Activated B cell treated with CpG ODN at 0.5 μM for 24 hours (primary cell): Measurements from ENCODE around the gene CLEC10A. TPM values are rescaled to one million over a fixed set of nuclear protein-coding genes. Genes with fewer than 3 reads are reported as not detected.
A peak's percentile ranks its signal among the peaks of the same experiment; 100 is the strongest.

Source experiments
- ATAC-seq: fragments of 200-7000 bp; cut with Tn5 transposase; one replicate; pipeline ENCODE4 v1.10.0; 2021; ENCODE audit warnings: low read depth, mild to moderate bottlenecking, moderate library complexity
- CTCF ChIA-PET: fragments of 350-600 bp; sonication (Branson Sonifier 250); formaldehyde crosslinking; loops from one replicate; lab custom pipeline; 2021; ENCODE audit warnings: antibody characterized with exemption; lab: Charles Lee
- POLR2A ChIA-PET: fragments of 350-600 bp; sonication (Branson Sonifier 250); formaldehyde crosslinking; loops from one replicate; lab custom pipeline; 2021; ENCODE audit warnings: antibody characterized with exemption; lab: Charles Lee
- DNase-seq: peaks from one replicate; pipeline ENCODE4 v3.0.0; 2022
- H3K27ac Mint-ChIP-seq: one replicate; pipeline ENCODE4 v1.8.0; 2020; ENCODE audit warnings: mixed read lengths
- H3K27me3 Mint-ChIP-seq: one replicate; pipeline ENCODE4 v1.8.0; 2021; ENCODE audit warnings: mixed read lengths
- H3K36me3 Mint-ChIP-seq: one replicate; pipeline ENCODE4 v1.8.0; 2021; ENCODE audit warnings: low read depth, mixed read lengths
- H3K4me1 Mint-ChIP-seq: one replicate; pipeline ENCODE4 v1.8.0; 2021; ENCODE audit warnings: mixed read lengths
- H3K4me3 Mint-ChIP-seq: one replicate; pipeline ENCODE4 v1.8.0; 2020; ENCODE audit warnings: mild to moderate bottlenecking, mixed read lengths
- H3K9me3 Mint-ChIP-seq: one replicate; pipeline ENCODE4 v1.8.0; 2020; ENCODE audit warnings: mixed read lengths
- intact Hi-C: fragments of 100-400 bp; cut with micrococcal nuclease; formaldehyde crosslinking; loops from one replicate; pipeline ENCODE4 v1.15.1; 2024
- total RNA-seq: library from RNA; stranded (reverse); gene quantifications from 2 replicates; pipeline ENCODE4 v1.2.3, GENCODE V29; 2022
- TF ChIP-seq, protein P1 (sequence below): fragments of 200-600 bp; IDR thresholded peaks from one replicate; pipeline ENCODE4 v1.8.0; 2022; ENCODE audit warnings: antibody characterized with exemption, mild to moderate bottlenecking

CLEC10A gene
- total RNA-seq, 1 donor from 2014 or later: not detected

DNA sequence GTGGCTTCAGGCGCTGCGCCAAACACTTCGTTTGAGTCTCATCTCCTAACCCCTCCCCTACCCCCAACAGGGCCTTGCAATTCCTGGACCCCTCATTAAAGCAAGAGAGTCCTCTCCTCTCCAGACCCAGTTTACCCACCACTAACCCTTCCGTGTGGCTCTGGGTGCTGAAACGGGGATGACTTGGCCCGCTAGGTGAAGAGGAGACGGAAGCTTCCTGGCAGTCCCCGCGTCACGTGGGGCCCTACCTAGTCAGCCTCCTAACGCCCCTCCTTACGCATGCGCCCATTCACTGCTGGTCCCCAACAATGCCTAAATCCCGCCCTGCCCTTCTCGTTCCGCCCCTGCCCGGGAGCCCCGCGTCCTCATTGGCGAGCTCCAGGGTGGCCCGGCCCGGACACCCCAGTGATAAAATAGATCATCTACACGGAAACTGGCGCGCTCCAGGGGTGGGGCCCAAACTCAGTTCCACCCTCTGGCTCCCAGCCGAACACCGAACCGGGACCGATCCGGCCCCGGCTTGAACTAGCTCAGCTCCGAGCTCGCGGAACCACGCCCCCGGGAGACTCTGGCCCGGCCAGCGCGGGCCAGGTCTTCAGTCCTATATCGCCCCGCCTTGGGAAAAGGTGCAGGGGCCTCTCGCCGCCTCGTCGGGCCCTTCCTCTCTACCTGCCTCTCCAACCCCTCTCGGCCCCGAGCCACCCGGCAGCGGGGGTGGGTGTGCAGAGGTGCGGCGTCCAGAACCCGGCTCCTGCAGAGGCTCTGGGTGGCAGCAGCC is 44.3 kb downstream of the CLEC10A start, which contains the start of gene SLC16A13:
SLC16A13 (plus strand) TSS at position 425 of the 778 bp plus-strand sequence. CDS start 368 bp downstream, outside the sequence.
- peaks cover 8% of the 10 kb centered on the region for H3K36me3 Mint-ChIP-seq
- peaks cover 42% of the 10 kb centered on the region for H3K4me1 Mint-ChIP-seq
- ATAC-seq (peak; percentile 95), DNase-seq (peak; percentile 92)
- H3K9me3 Mint-ChIP-seq: no peaks in the 10 kb centered on the region
- ChIA-PET CTCF (interaction anchor here (1.0 to 1.2 kb wide), 7 partner anchors 10 to 125 kb away, joined by 3 to 12 read pairs (median 4); no protein-coding TSS in a partner anchor), POLR2A (interaction anchor here (0.6 to 3.9 kb wide), 30 partner anchors 8 to 1212 kb away, joined by 3 to 112 read pairs (median 4); partner anchors contain the start of genes ACADVL, BCL6B, CTC1 and CTDNEP1)
- intact Hi-C loops: loop anchor here (1.0 kb wide), 3 partner anchors 8 to 21 kb away; a partner anchor contains a TSS
- peak within 1 kb of the TSS; percentile 98 for H3K27ac Mint-ChIP-seq
- H3K4me3 Mint-ChIP-seq: peak within 1 kb of the TSS; percentile 94
- TF ChIP-seq, protein P1, sequence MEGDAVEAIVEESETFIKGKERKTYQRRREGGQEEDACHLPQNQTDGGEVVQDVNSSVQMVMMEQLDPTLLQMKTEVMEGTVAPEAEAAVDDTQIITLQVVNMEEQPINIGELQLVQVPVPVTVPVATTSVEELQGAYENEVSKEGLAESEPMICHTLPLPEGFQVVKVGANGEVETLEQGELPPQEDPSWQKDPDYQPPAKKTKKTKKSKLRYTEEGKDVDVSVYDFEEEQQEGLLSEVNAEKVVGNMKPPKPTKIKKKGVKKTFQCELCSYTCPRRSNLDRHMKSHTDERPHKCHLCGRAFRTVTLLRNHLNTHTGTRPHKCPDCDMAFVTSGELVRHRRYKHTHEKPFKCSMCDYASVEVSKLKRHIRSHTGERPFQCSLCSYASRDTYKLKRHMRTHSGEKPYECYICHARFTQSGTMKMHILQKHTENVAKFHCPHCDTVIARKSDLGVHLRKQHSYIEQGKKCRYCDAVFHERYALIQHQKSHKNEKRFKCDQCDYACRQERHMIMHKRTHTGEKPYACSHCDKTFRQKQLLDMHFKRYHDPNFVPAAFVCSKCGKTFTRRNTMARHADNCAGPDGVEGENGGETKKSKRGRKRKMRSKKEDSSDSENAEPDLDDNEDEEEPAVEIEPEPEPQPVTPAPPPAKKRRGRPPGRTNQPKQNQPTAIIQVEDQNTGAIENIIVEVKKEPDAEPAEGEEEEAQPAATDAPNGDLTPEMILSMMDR: no peak
- no peaks in the 10 kb centered on the region for H3K27me3 Mint-ChIP-seq

- no peak for DNase-seq
- intact Hi-C loops: loop anchor here (1.0 kb wide), 3 partner anchors 8 to 21 kb away; a partner anchor contains a TSS
- H3K36me3 Mint-ChIP-seq: peaks cover 8% of the 10 kb centered on the region
- H3K4me3 Mint-ChIP-seq: peak overlapping the region; percentile 94
- peaks cover 47% of the 10 kb centered on the region for H3K4me1 Mint-ChIP-seq
- peak overlapping the region; percentile 98 for H3K27ac Mint-ChIP-seq
- ATAC-seq: peak; percentile 19
- CTCF ChIA-PET: interaction anchor here (1.0 to 1.2 kb wide), 7 partner anchors 9 to 124 kb away, joined by 3 to 12 read pairs (median 4); no protein-coding TSS in a partner anchor
- H3K9me3 Mint-ChIP-seq: no peaks in the 10 kb centered on the region
- H3K27me3 Mint-ChIP-seq: no peaks in the 10 kb centered on the region
- TF ChIP-seq, protein P1: no peak
- POLR2A ChIA-PET: interaction anchor here (0.7 to 3.9 kb wide), 24 partner anchors 7 to 652 kb away, joined by 3 to 112 read pairs (median 4); partner anchors contain the start of genes ACADVL, BCL6B, CTDNEP1 and DLG4
Measured at GRCh38 chr17:7034955-7035590, 45.0 kb downstream of the CLEC10A start.

- Mint-ChIP-seq H3K4me1 (peaks cover 25% of the 10 kb centered on the region), H3K36me3 (no peaks in the 10 kb centered on the region), H3K9me3 (no peaks in the 10 kb centered on the region), H3K27ac (peak overlapping the region; percentile 81), H3K4me3 (peak overlapping the region; percentile 72), H3K27me3 (no peaks in the 10 kb centered on the region)
- ChIA-PET CTCF (interaction anchor here (1.1 kb wide), 1 partner anchor 16 kb away, joined by 3 read pairs; no protein-coding TSS in a partner anchor), POLR2A (no interaction called here)
- ATAC-seq (peak; percentile 62), DNase-seq (no peak)
- intact Hi-C loops: no loop called here
- TF ChIP-seq, protein P1: no peak
Measured at GRCh38 chr17:7029659-7030058, 50.4 kb downstream of the CLEC10A start.

DNA sequence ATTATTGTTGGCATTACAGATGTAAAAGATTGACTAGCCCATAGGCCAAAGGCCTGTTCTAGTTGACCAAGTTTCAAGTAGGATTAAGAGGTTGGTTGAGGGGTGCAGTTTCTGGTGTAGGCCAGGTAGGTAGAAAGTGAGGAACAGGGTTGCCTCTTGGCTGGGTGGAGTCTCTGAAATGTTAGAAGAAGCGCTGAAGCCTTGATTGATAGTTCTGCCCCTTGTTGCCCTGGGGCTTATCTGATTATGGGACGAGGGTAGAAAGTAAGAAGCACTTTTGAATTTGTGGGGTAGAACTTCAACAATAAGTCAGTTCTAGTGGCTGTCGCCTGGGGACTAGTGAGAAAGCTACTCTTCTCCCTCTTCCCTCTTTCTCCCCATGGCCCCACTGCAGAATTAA is 51.0 kb downstream of the CLEC10A start:
- Mint-ChIP-seq H3K4me1 (peaks cover 21% of the 10 kb centered on the region), H3K9me3 (no peaks in the 10 kb centered on the region), H3K27me3 (no peaks in the 10 kb centered on the region), H3K4me3 (no peak overlapping the region), H3K36me3 (no peaks in the 10 kb centered on the region), H3K27ac (no peak overlapping the region)
- ATAC-seq (no peak), DNase-seq (no peak)
- intact Hi-C loops: no loop called here
- TF ChIP-seq, protein P1: no peak
- ChIA-PET POLR2A (no interaction called here), CTCF (interaction anchor here (1.1 kb wide), 1 partner anchor 16 kb away, joined by 3 read pairs; no protein-coding TSS in a partner anchor)
